Endothelial cell of umbilical vein (primary cell): ENCODE measurements around the gene DIPK1C. TPM values are rescaled to one million over a fixed set of nuclear protein-coding genes. Genes with fewer than 3 reads are reported as not detected.

Experiments used
- BruUV-seq: library from RNA; stranded (reverse); fragments of 400-500 nt; replicated peaks from 2 replicates; lab custom pipeline; 2021; lab: Mats Ljungman, UMichigan
- CTCF ChIA-PET: fragments of 300-600, 350-600 bp; sonication (Branson Sonifier 250); formaldehyde crosslinking; loops from one replicate; lab custom pipeline; 2021; ENCODE audit warnings: antibody characterized with exemption, inconsistent platforms; lab: Charles Lee
- POLR2A ChIA-PET: fragments of 300-600, 350-600 bp; sonication (Branson Sonifier 250); formaldehyde crosslinking; loops from one replicate; lab custom pipeline; 2021; ENCODE audit warnings: antibody characterized with exemption, inconsistent platforms; lab: Charles Lee
- DNase-seq: peaks from one replicate; pipeline ENCODE4 v3.0.0-alpha.2; 2011; ENCODE audit warnings: low read depth, low spot score
- FAIRE-seq: peaks from 2 replicates; lab custom pipeline; 2011; peaks lifted over from hg19 to GRCh38; lab: Jason Lieb, UNC
- H2AFZ ChIP-seq: 2 replicates; pipeline ENCODE4 v1.6.0; 2012; ENCODE audit warnings: low read depth, low read length, control low read depth, inconsistent platforms
- H3K27ac ChIP-seq: 2 replicates; pipeline ENCODE4 v1.5.1; 2011; ENCODE audit warnings: low read depth, mild to moderate bottlenecking, control low read depth, low read length, moderate library complexity; ENCODE audit not compliant: insufficient read depth
- H3K27me3 ChIP-seq, 2 experiments: 2 replicates each; pipeline versions ENCODE4 v1.6.0 to v1.6.1; 2011; ENCODE audit warnings: low read length in 2 of 2, mixed read lengths in 1 of 2; ENCODE audit not compliant: control insufficient read depth in 2 of 2, insufficient read depth in 2 of 2
- H3K36me3 ChIP-seq, 2 experiments: 2 replicates in 1 of 2; 3 replicates in 1 of 2; pipeline ENCODE4 v1.5.1; 2011; ENCODE audit warnings: low read length in 2 of 2, mild to moderate bottlenecking in 1 of 2, moderate library complexity in 1 of 2; ENCODE audit not compliant: control insufficient read depth in 2 of 2, insufficient read depth in 2 of 2; ENCODE audit errors: extremely low read depth in 1 of 2
- H3K4me1 ChIP-seq: 3 replicates; pipeline ENCODE4 v1.5.1; 2011; ENCODE audit warnings: mild to moderate bottlenecking, low read length; ENCODE audit not compliant: control insufficient read depth, insufficient read depth; ENCODE audit errors: extremely low read depth
- H3K4me2 ChIP-seq: 2 replicates; pipeline ENCODE4 v1.6.1; 2011; ENCODE audit warnings: low read length, control low read depth, mixed read lengths; ENCODE audit not compliant: insufficient read depth
- H3K4me3 ChIP-seq, 3 experiments: fragments of 200-600 bp in 1 of 3; sonication (generic), shearing (Covaris generic) in 1 of 3; replicated peaks in 1 of 3; 2 replicates each; pipeline ENCODE4 v1.5.1; 2011 to 2016; ENCODE audit warnings: control low read depth in 3 of 3, low read length in 3 of 3, mild to moderate bottlenecking in 2 of 3, inconsistent platforms in 1 of 3, low read depth in 1 of 3, moderate library complexity in 1 of 3; ENCODE audit not compliant: insufficient read depth in 1 of 3
- H3K79me2 ChIP-seq: 2 replicates; pipeline ENCODE4 v1.6.0; 2012; ENCODE audit warnings: low read length, inconsistent platforms; ENCODE audit not compliant: control insufficient read depth, insufficient read depth
- H3K9ac ChIP-seq: replicated peaks from 2 replicates; pipeline ENCODE3; 2011; ENCODE audit warnings: low read length, control low read depth; ENCODE audit not compliant: insufficient read depth; ENCODE audit errors: extremely low read depth
- H3K9me1 ChIP-seq: replicated peaks from 3 replicates; pipeline ENCODE4 v1.6.0; 2011; ENCODE audit warnings: mild to moderate bottlenecking, low read length; ENCODE audit not compliant: control insufficient read depth, insufficient read depth; ENCODE audit errors: extremely low read depth
- H3K9me3 ChIP-seq: replicated peaks from 2 replicates; pipeline ENCODE4 v1.5.1; 2012; ENCODE audit warnings: low read length, inconsistent platforms; ENCODE audit not compliant: control insufficient read depth, insufficient read depth
- H4K20me1 ChIP-seq: replicated peaks from 2 replicates; pipeline ENCODE3; 2011; ENCODE audit warnings: mild to moderate bottlenecking, low read length; ENCODE audit not compliant: control insufficient read depth, insufficient read depth; ENCODE audit errors: extremely low read depth
- EZH2 ChIP-seq: IDR thresholded peaks from 2 replicates; pipeline ENCODE4 v1.6.1; 2012; ENCODE audit warnings: borderline replicate concordance, low read depth, mild to moderate bottlenecking, moderate library complexity, low read length, inconsistent platforms; ENCODE audit not compliant: severe bottlenecking
- FOS ChIP-seq: IDR thresholded peaks from 2 replicates; pipeline ENCODE4 v1.6.1; 2011; ENCODE audit warnings: mild to moderate bottlenecking, low read length, moderate library complexity, borderline replicate concordance; ENCODE audit not compliant: insufficient read depth
- GATA2 ChIP-seq: IDR thresholded peaks from 2 replicates; pipeline ENCODE4 v1.7.0; 2011; ENCODE audit warnings: low read depth, mild to moderate bottlenecking, moderate library complexity, mixed read lengths, low read length; ENCODE audit not compliant: insufficient read length, insufficient read depth
- JUN ChIP-seq: IDR thresholded peaks from 2 replicates; pipeline ENCODE4 v1.6.1; 2011; ENCODE audit warnings: borderline replicate concordance, low read depth; ENCODE audit not compliant: insufficient read length, insufficient read depth
- MYC ChIP-seq: IDR thresholded peaks from one replicate; pipeline ENCODE4 v1.6.1; 2011; ENCODE audit warnings: mild to moderate bottlenecking, low read depth, low read length
- POLR2A ChIP-seq: IDR thresholded peaks from 2 replicates; pipeline ENCODE4 v1.6.1; 2012; ENCODE audit warnings: low read depth, mild to moderate bottlenecking, control low read depth, low read length
- POLR2AphosphoS5 ChIP-seq: IDR thresholded peaks from 2 replicates; pipeline ENCODE4 v1.6.1; 2012; ENCODE audit warnings: low read depth, mild to moderate bottlenecking, control low read depth, low read length, moderate library complexity; ENCODE audit not compliant: insufficient read depth
- dilution Hi-C: fragments of 300-500 bp; cut with MboI; formaldehyde crosslinking; loops from one replicate; pipeline ENCODE4 v1.15.0; 2019; ENCODE audit warnings: low sequenced_read_pairs; ENCODE audit not compliant: extremely low pct_ligation_motif_present
- intact Hi-C: fragments of 100-400 bp; cut with micrococcal nuclease; formaldehyde crosslinking; loops from one replicate; pipeline ENCODE4 v1.10.0; 2022
- polyA plus RNA-seq, 4 experiments: library from polyadenylated mRNA; depleted of rRNA in 3 of 4; stranded (reverse) in 3 of 4; unstranded in 1 of 4; fragments of >200 nt; gene quantifications; 2 replicates each; pipeline versions ENCODE4 v1.2.1 to v1.2.3, GENCODE V29; 2011 to 2012; ENCODE audit warnings: missing spikeins in 1 of 4
- total RNA-seq: library from RNA; stranded (reverse); gene quantifications from 2 replicates; pipeline ENCODE4 v1.2.3, GENCODE V29; 2021
- TF ChIP-seq, protein P1 (sequence below), 2 donors: IDR thresholded peaks; 1 replicate in 1 of 2; 2 replicates in 1 of 2; pipeline ENCODE4 v1.5.1; 2011; ENCODE audit warnings: low read length in 2 of 2, mild to moderate bottlenecking in 2 of 2, moderate library complexity in 2 of 2, control low read depth in 1 of 2, inconsistent platforms in 1 of 2, low read depth in 1 of 2; ENCODE audit not compliant: insufficient read depth in 1 of 2; ENCODE audit errors: extremely low read depth in 1 of 2
- TF ChIP-seq, protein P2 (sequence below): IDR thresholded peaks from 2 replicates; pipeline ENCODE4 v1.6.1; 2011; ENCODE audit not compliant: insufficient read depth, insufficient read length

Gene DIPK1C
- total and polyA plus RNA-seq, 2 donors (not counting 3 experiments of a cell fraction or from before 2014, with no cell fraction given) = not detected

- Histone ChIP-seq H2AFZ (no peak overlapping the region), H3K79me2 (no peaks in the 10 kb centered on the region), H4K20me1 (no peaks in the 10 kb centered on the region), H3K27ac (no peak overlapping the region), H3K9me3 (no peaks in the 10 kb centered on the region), H3K36me3 (no peaks in the 10 kb centered on the region), H3K27me3 (peaks cover 0 to 3% of the 10 kb centered on the region in 2 experiments), H3K4me3 (no peak overlapping the region), H3K4me1 (no peaks in the 10 kb centered on the region), H3K4me2 (no peak overlapping the region), H3K9me1 (no peaks in the 10 kb centered on the region), H3K9ac (no peak overlapping the region)
- no TSS peak for BruUV-seq
- DNase-seq (no peak), FAIRE-seq (no peak)
- dilution Hi-C loops = no loop called here
- TF ChIP-seq MYC = no peak
- no peak for TF ChIP-seq EZH2
- no peak for TF ChIP-seq POLR2AphosphoS5
- TF ChIP-seq POLR2A = no peak
- no peak for TF ChIP-seq FOS
- TF ChIP-seq GATA2 = no peak
- TF ChIP-seq, protein P1, sequence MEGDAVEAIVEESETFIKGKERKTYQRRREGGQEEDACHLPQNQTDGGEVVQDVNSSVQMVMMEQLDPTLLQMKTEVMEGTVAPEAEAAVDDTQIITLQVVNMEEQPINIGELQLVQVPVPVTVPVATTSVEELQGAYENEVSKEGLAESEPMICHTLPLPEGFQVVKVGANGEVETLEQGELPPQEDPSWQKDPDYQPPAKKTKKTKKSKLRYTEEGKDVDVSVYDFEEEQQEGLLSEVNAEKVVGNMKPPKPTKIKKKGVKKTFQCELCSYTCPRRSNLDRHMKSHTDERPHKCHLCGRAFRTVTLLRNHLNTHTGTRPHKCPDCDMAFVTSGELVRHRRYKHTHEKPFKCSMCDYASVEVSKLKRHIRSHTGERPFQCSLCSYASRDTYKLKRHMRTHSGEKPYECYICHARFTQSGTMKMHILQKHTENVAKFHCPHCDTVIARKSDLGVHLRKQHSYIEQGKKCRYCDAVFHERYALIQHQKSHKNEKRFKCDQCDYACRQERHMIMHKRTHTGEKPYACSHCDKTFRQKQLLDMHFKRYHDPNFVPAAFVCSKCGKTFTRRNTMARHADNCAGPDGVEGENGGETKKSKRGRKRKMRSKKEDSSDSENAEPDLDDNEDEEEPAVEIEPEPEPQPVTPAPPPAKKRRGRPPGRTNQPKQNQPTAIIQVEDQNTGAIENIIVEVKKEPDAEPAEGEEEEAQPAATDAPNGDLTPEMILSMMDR (IDR thresholded peaks at IDR 0.05; ENCODE audit: extremely low read depth in 1 of 2, insufficient read depth in 1 of 2, low read depth in 1 of 2, low read length in 2 of 2) = no peak
- no peak for TF ChIP-seq JUN
- TF ChIP-seq, protein P2, sequence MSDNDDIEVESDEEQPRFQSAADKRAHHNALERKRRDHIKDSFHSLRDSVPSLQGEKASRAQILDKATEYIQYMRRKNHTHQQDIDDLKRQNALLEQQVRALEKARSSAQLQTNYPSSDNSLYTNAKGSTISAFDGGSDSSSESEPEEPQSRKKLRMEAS = no peak
- ChIA-PET POLR2A (no interaction called here), CTCF (no interaction called here)
- intact Hi-C loops = loop anchor here (5.0 kb wide), 1 partner anchor 282 kb away; no protein-coding TSS in a partner anchor
Measured at GRCh38 chr18:74478880-74479279, 21.8 kb upstream of the DIPK1C start.
